A673 (cell line): Measurements from ENCODE around the gene METRN. TPM values are rescaled to one million over a fixed set of nuclear protein-coding genes. Genes with fewer than 3 reads are reported as not detected.

Experiments used
- BruUV-seq: library from RNA; stranded (reverse); fragments of 400-500 nt; replicated peaks from 2 replicates; lab custom pipeline; 2021; lab: Mats Ljungman, UMichigan
- CTCF ChIA-PET: fragments of 300-600 bp; sonication (Branson Sonifier 250); formaldehyde crosslinking; loops from one replicate; lab custom pipeline; 2022; ENCODE audit warnings: antibody characterized with exemption; lab: Charles Lee
- POLR2A ChIA-PET: fragments of 300-600 bp; sonication (Branson Sonifier 250); formaldehyde crosslinking; loops from one replicate; lab custom pipeline; 2022; ENCODE audit warnings: antibody characterized with exemption; ENCODE audit not compliant: low non-redundant PET; lab: Charles Lee
- DNase-seq: peaks from one replicate; pipeline ENCODE4 v3.0.0-alpha.2; 2015; ENCODE audit warnings: low spot score
- H3K27ac ChIP-seq: fragments of 200-600 bp; sonication (generic); 2 replicates; pipeline ENCODE4 v1.5.1; 2016; ENCODE audit warnings: mixed run types, low read depth, mild to moderate bottlenecking, mixed read lengths, antibody characterized with exemption, low read length; ENCODE audit not compliant: poor library complexity, severe bottlenecking
- H3K27me3 ChIP-seq: fragments of 200-600 bp; sonication (generic); replicated peaks from 2 replicates; pipeline ENCODE4 v1.6.1; 2017; ENCODE audit warnings: mixed run types, low read depth, mild to moderate bottlenecking, mixed read lengths, antibody characterized with exemption, low read length; ENCODE audit not compliant: insufficient read depth, poor library complexity
- H3K36me3 ChIP-seq: fragments of 200-600 bp; sonication (generic); 2 replicates; pipeline ENCODE4 v1.6.1; 2016; ENCODE audit warnings: mixed run types, mild to moderate bottlenecking, mixed read lengths, antibody characterized with exemption, low read length; ENCODE audit not compliant: insufficient read depth, poor library complexity, severe bottlenecking
- H3K4me1 ChIP-seq: fragments of 200-600 bp; sonication (generic); 2 replicates; pipeline ENCODE4 v1.6.1; 2017; ENCODE audit warnings: mixed run types, mild to moderate bottlenecking, mixed read lengths, antibody characterized with exemption, low read length; ENCODE audit not compliant: insufficient read depth, poor library complexity, severe bottlenecking
- H3K4me3 ChIP-seq: fragments of 200-600 bp; sonication (generic); 2 replicates; pipeline ENCODE4 v1.5.1; 2016; ENCODE audit warnings: low read depth, mixed run types, mild to moderate bottlenecking, mixed read lengths, low read length; ENCODE audit not compliant: poor library complexity, severe bottlenecking
- H3K9me3 ChIP-seq: fragments of 200-600 bp; sonication (generic); 2 replicates; pipeline ENCODE4 v1.6.1; 2016; ENCODE audit warnings: mixed run types, low read depth, mild to moderate bottlenecking, mixed read lengths, antibody characterized with exemption, low read length; ENCODE audit not compliant: poor library complexity, severe bottlenecking
- CTCF ChIP-seq: fragments of 300-800, 200-600 bp; sonication (generic); conservative IDR thresholded peaks from 2 replicates; pipeline ENCODE4 v1.5.1; 2017; ENCODE audit warnings: low read depth, mild to moderate bottlenecking, antibody characterized with exemption, low read length, moderate library complexity, mixed read lengths
- EZH2 ChIP-seq: fragments of 200-600 bp; sonication (generic); IDR thresholded peaks from 2 replicates; pipeline ENCODE4 v1.6.1; 2017; ENCODE audit warnings: borderline replicate concordance, low read depth, mild to moderate bottlenecking, mixed read lengths, antibody characterized with exemption, low read length; ENCODE audit not compliant: poor library complexity, severe bottlenecking
- intact Hi-C: fragments of 100-400 bp; cut with micrococcal nuclease; formaldehyde crosslinking; loops from one replicate; pipeline ENCODE4 v1.10.0; 2022; ENCODE audit not compliant: unreplicated experiment
- total RNA-seq: library from RNA; stranded (reverse); gene quantifications from 2 replicates; pipeline ENCODE4 v1.2.3, GENCODE V29; 2021

The METRN gene
- total RNA-seq, 1 experiment from 2014 or later, result 0.86 TPM

- Histone ChIP-seq H3K4me3 (peak overlapping the region; percentile 69), H3K36me3 (no peaks in the 10 kb centered on the region), H3K27me3 (peaks cover 12% of the 10 kb centered on the region), H3K27ac (no peak overlapping the region), H3K4me1 (peaks cover 8% of the 10 kb centered on the region), H3K9me3 (no peaks in the 10 kb centered on the region)
- ChIA-PET POLR2A (no interaction called here), CTCF (interaction anchor here (0.6 kb wide), 1 partner anchor 35 kb away, joined by 3 read pairs; no protein-coding TSS in a partner anchor)
- no peak for DNase-seq
- intact Hi-C loops, result no loop called here
- no peak for TF ChIP-seq CTCF
- no peak for TF ChIP-seq EZH2
- TSS peak; percentile 45 for BruUV-seq
Observed at GRCh38 chr16:721765-722540, 7.0 kb downstream of the METRN start.

- Histone ChIP-seq H3K27me3 (peaks cover 2% of the 10 kb centered on the region), H3K27ac (no peak overlapping the region), H3K36me3 (no peaks in the 10 kb centered on the region), H3K9me3 (no peaks in the 10 kb centered on the region), H3K4me1 (peaks cover 15% of the 10 kb centered on the region), H3K4me3 (no peak overlapping the region)
- BruUV-seq, result no TSS peak
- TF ChIP-seq CTCF (no peak), EZH2 (no peak)
- intact Hi-C loops, result no loop called here
- no peak for DNase-seq
- POLR2A ChIA-PET, result interaction anchor here (0.5 kb wide), 1 partner anchor 1243 kb away, joined by 3 read pairs; no protein-coding TSS in a partner anchor
- CTCF ChIA-PET, result no interaction called here
Observed at GRCh38 chr16:722835-723633, 8.1 kb downstream of the METRN start.

GRCh38 chr16:723695-724094 lies 8.8 kb downstream of the METRN start:
- ChIA-PET POLR2A (interaction anchor here (0.5 kb wide), 1 partner anchor 1243 kb away, joined by 3 read pairs; no protein-coding TSS in a partner anchor), CTCF (no interaction called here)
- Histone ChIP-seq H3K36me3 (no peaks in the 10 kb centered on the region), H3K4me1 (peaks cover 19% of the 10 kb centered on the region), H3K9me3 (no peaks in the 10 kb centered on the region), H3K27me3 (no peaks in the 10 kb centered on the region), H3K27ac (no peak overlapping the region), H3K4me3 (no peak overlapping the region)
- intact Hi-C loops, result no loop called here
- no peak for TF ChIP-seq EZH2
- no peak for TF ChIP-seq CTCF
- BruUV-seq, result no TSS peak
- no peak for DNase-seq
